GM21390 (cell line): ENCODE results near the gene KRT4.

Source experiments
- ATAC-seq: cut with Tn5 transposase; IDR thresholded peaks from one replicate; pipeline ENCODE4 v1.9.1; 2021; ENCODE audit not compliant: unreplicated experiment

Gene KRT4

GRCh38 chr12:52794479-52795331 is 19.2 kb downstream of the KRT4 start:
- ATAC-seq: no peak

DNA sequence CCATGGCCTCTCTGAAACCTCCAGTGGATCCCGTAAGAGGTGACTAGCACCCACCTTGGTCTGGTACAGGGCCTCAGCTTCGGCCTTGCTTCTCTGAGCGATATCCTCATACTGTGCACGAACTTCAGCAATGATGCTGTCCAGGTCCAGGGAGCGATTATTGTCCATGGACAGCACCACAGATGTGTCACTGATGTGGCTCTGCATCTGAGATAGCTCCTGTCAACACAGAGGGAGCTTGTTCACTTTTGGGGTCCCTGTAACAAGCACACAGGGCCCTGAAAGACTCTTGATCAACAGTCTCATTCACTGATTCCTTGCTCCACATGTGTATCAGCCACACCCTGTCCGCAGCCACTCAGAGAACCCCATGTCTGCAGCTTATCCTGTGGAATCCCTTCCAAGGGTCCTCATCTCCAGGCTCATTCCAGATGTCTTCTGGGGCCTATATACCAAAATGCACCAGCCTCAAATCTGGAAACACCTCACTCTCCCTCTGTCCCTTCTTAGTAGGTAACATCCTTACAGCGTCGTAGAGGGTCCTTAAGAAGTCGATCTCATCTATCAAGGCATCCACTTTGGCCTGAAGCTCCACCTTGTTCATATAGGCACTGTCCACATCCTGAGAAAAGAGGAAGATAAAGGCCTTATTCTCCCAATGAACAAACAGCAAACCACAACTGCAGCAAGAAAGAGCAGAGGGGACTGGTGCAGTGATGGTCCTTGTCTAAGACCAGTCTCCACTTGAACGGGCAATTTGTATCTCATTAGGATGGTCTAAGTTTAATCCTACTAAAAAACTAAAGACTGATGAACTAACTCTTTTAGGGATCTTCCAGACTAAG is 21.5 kb downstream of the KRT4 start:
- no peak for ATAC-seq

- no peak for ATAC-seq
These were observed 22.4 kb downstream of the KRT4 start for GRCh38 chr12:52791271-52792184.

GRCh38 chr12:52790427-52791270 is 23.3 kb downstream of the KRT4 start:
- ATAC-seq: no peak

- no peak for ATAC-seq
These were observed 24.1 kb downstream of the KRT4 start for GRCh38 chr12:52789637-52790426.

DNA sequence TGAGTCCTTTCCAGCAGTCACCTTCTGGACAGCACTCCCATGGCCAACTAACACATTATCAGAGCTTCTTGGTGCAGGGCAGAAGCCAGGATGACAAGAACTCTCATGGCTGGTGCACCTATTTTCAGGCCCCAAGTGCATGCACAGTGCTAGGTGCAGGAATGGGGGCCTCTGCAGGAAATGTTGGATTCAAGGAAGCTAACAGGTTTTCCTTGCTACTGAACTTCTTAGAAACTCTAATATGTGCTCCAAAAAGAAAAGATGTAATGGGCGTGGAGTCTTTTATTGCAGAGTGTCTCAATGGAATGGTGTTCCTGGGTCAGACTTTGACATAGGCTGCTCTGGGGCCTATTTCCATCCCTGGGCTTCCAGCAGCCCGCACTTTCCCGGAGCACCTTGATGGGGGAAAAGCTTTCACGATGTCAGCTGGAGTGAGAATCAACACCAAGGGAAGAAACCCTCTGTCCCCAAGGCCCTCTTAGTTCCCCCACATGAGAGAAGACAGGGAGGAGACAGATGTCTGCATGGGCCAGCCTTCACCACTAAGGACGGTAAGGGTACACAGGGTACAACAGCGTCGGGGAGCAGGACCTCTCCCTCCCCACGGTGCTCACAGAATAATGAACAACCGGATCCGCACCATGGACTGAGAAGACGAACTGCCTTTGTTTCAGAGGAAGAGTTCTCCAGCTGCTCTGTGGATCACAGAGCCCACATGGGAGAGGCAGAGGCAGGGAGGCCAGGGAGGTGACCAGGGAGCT is 24.9 kb downstream of the KRT4 start:
- no peak for ATAC-seq

DNA sequence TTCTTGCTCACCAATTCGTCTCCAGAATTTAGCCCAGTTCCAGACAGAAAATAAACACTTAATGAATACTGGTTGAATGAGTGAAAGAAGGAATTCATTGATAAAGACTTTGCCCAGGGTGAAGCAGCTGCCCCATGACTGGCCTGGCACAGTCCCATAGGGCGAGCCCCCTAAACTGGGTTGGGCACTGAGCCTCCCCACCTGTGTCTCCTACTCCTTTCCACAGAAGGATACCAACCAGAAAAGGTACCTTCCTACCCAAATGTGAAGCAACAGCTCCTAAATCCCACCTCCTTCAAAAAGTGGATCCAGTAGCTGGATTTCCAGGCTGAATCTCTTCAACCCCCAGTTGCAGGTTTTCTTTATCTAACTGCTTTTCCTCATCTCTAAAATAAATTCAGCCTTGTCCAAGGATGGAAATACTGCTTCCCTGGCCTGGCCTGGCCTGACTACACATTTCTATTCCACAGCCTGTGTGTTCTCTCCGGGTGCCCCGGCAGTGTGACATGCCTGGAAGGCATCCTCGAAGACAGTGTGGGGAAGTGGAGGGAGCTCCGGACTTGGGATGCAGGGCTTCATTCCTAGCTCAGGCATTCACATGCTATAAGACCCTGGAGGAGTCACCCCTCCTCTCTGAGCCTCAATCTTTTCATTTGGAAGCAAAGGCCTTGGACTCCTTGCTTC is 25.6 kb downstream of the KRT4 start:
- ATAC-seq: no peak

DNA sequence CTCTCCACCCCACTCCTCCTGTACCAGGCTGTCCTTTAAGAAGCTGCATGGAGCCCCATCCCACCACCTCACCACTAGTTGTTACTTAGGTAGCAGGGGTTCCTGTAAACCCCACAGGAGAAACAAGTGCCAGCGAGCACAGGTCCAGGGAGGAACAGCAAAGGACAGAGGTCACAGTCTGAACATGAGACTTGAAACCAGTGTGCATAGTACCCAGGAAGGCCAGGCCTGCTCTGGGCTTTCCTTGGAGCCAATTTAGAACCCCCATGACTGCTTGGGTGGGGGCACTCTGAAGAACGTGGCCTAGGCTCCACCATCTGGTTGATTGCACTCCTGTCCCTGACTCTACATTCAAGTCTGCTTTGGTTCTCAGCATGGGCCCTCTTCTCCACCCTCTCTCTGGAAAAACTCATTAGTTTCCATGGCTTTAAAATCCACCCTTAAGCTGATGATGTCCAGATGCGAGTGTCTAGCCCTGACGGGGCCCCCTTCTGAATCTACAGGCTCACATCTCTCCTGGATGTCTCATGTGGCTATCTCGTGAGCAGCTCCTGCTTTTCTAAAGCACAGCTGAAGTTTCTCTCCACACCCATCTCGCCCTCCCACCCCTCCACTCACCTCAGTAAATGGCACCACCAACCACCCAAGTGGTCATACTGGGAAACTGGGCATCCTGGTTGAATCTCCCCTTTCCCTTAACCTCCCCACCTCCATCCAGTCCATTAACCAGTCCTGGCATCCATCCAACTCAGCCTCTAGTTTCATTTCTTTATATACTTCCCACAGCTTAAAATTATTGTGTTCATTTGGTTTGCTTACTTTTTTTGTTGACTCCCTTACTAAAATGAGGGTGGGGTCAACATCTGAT is 26.4 kb downstream of the KRT4 start:
- ATAC-seq: no peak

- no peak for ATAC-seq
These were observed 29.0 kb downstream of the KRT4 start for GRCh38 chr12:52784909-52785308.

GRCh38 chr12:52783563-52784316 is 30.2 kb downstream of the KRT4 start:
- ATAC-seq: no peak

GRCh38 chr12:52782502-52782901 is 31.4 kb downstream of the KRT4 start:
- ATAC-seq: no peak

- no peak for ATAC-seq
These were observed 32.4 kb downstream of the KRT4 start for GRCh38 chr12:52781399-52782082.

- no peak for ATAC-seq
These were observed 34.0 kb downstream of the KRT4 start for GRCh38 chr12:52779914-52780313.

DNA sequence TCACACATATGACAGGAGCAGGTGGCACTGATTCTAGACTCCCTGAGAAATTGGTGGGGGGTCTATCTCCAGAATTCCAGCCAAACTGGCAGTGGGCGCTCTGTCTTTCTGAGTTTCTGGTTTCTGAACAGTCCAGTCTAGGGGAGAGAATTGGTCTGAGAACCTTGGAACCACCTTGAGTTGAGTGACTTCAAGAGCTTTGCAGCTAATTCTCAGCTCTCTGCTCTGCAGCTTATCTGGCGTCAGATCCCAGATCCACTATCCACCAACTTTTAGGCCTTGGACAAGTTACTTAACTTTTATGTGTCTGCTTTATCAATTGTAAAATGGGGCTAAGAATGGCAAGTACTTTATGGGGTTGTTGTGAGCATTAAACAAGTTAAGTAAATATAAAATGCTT is 35.1 kb downstream of the KRT4 start:
- ATAC-seq: no peak

- ATAC-seq: no peak
These were observed 36.4 kb downstream of the KRT4 start for GRCh38 chr12:52777566-52777965.

DNA sequence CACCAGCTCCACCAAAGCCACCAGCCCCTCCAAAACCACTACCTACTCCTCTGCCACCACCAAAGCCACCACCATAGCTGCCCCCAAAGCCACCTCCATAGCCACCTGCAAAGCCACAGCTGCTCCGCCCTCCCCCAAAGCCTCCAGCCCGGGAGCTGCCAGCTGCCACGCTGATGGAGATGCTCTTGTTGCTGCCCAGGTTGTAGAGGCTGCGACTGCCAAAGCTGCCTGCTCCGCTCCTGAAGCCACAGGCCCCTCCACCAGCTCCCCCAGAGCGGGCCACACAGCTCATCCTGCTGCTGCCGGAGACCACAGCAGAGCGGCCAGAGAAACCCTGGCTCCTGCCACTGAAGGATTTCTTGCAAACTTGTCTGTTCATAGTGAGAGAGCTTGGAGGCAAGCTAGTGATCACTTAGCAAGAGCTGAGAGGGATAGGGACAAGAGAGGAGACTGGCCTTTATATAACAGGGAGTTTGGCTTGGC is 37.0 kb downstream of the KRT4 start, which contains the start of gene KRT76:
TSS of gene KRT76 (minus strand) at position 433 of the 483 bp plus-strand sequence. CDS start at position 379, 54 bp downstream.
- ATAC-seq: no peak
